ENCODE measurements around the gene WDR31. TPM values are rescaled to one million over a fixed set of nuclear protein-coding genes. Genes with fewer than 3 reads are reported as not detected.

The WDR31 gene
- polyA plus RNA-seq, 1 experiment, result 0.97 TPM

DNA sequence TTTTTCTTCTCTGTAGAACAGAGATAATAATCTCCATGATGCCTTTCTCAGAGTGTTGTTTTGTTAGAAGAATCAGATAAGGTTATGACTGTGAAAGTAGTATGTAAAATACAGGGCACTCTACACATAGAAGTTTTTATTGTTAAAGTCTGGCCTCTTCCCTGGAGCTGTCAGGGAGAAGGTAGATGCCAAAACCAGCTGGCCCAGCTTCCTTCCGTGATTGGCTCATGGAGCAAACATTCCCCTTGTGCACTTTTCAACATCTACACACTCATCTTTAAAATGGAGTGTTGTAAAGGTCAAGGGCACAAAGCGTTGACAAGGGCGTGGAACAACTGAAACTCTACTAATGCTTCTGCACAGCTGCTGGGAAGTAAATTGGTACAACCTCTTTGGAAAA lies 29.5 kb downstream of the WDR31 start:
- CTCF ChIA-PET, result interaction anchor here (0.7 to 2.2 kb wide), 5 partner anchors 16 to 134 kb away, joined by 3 to 17 read pairs (median 4); partner anchors contain the start of gene ALAD
- DNase-seq (ENCODE audit: low read depth, low spot score), result no peak
- Histone ChIP-seq H3K27me3 (ENCODE audit: control insufficient read depth, insufficient read depth, low read length) (no peaks in the 10 kb centered on the region), H3K27ac (ENCODE audit: low read depth, low read length) (no peak overlapping the region), H3K4me3 (ENCODE audit: low read depth, low read length) (no peak overlapping the region), H3K9me3 (ENCODE audit: control insufficient read depth, insufficient read depth, low read length) (no peaks in the 10 kb centered on the region)
- POLR2A ChIA-PET, result interaction anchor here (0.9 kb wide), 1 partner anchor 35 kb away, joined by 3 read pairs; the partner anchor contains the start of genes CDC26 and PRPF4
- TF ChIP-seq, protein P1, sequence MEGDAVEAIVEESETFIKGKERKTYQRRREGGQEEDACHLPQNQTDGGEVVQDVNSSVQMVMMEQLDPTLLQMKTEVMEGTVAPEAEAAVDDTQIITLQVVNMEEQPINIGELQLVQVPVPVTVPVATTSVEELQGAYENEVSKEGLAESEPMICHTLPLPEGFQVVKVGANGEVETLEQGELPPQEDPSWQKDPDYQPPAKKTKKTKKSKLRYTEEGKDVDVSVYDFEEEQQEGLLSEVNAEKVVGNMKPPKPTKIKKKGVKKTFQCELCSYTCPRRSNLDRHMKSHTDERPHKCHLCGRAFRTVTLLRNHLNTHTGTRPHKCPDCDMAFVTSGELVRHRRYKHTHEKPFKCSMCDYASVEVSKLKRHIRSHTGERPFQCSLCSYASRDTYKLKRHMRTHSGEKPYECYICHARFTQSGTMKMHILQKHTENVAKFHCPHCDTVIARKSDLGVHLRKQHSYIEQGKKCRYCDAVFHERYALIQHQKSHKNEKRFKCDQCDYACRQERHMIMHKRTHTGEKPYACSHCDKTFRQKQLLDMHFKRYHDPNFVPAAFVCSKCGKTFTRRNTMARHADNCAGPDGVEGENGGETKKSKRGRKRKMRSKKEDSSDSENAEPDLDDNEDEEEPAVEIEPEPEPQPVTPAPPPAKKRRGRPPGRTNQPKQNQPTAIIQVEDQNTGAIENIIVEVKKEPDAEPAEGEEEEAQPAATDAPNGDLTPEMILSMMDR (IDR thresholded peaks at IDR 0.05; ENCODE audit: low read depth, low read length), result no peak

DNA sequence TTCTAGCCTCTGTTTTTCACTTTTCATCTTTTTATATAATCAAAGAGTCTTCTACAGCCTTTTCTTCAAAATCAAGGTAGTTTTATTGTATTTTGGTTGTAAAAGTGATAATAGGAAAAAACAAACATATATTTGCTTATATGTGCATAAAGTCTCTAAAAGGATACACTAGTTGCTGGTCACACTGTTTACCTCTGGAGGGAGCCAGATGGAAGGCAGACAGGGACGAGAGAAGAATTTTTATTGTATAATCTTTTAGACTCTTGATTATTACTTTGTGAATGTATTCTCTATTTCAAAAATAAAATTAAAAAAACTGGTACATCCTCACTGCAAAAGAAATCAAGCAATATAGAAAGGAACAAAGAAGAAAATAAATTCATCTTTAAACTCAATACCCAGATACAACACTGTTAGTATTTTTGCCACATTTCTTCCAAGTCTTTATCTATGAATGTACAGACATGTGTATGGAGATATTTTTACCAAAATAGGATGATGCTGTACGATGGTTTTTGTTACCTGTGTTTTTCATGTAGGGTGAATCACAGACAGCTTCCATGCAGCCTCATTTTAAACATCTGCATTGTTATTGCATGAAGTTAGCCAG lies 30.8 kb downstream of the WDR31 start:
- H3K4me3 ChIP-seq (ENCODE audit: low read depth, low read length), result no peak overlapping the region
- peaks cover 4% of the 10 kb centered on the region for H3K27me3 ChIP-seq (ENCODE audit: control insufficient read depth, insufficient read depth, low read length)
- peak; percentile 10 for DNase-seq (ENCODE audit: low read depth, low spot score)
- no peak overlapping the region for H3K27ac ChIP-seq (ENCODE audit: low read depth, low read length)
- ChIA-PET POLR2A (no interaction called here), CTCF (interaction anchor here (0.6 to 2.2 kb wide), 16 partner anchors 9 to 473 kb away, joined by 3 to 30 read pairs (median 4); partner anchors contain the start of gene ALAD)
- TF ChIP-seq, protein P1 (IDR thresholded peaks at IDR 0.05; ENCODE audit: low read depth, low read length), result peak; percentile 82
- no peaks in the 10 kb centered on the region for H3K9me3 ChIP-seq (ENCODE audit: control insufficient read depth, insufficient read depth, low read length)

DNA sequence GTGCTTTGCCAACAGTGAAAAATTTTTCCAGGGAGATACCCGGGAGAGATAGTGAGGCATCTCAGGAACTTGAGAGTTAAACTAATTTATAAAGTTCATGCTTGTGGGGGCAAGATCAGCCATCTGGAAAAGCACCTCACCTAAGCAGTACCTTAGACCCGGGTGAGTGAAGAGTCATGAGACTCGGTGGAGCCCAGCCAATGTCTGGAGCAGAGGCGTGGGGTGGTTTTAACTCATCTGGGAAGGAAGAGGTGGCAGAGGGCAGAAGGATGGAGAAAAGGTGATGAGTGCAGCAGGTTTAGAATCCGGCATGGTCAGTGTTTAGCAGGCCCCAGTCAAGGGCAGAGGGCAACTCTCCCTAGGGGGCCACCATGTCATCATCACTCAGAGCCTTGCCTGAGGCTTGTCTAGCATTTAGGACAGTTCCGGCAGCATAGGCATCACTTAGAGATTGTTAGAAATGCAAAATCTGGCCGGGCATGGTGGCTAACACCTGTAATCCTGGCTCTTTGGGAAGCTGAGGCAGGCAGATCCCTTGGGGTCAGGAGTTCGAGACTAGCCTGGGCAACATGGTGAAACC lies 32.6 kb downstream of the WDR31 start:
- CTCF ChIA-PET, result interaction anchor here (1.3 to 1.9 kb wide), 4 partner anchors 11 to 99 kb away, joined by 6 to 30 read pairs (median 8); partner anchors contain the start of gene WDR31
- POLR2A ChIA-PET, result no interaction called here
- no peak overlapping the region for H3K4me3 ChIP-seq (ENCODE audit: low read depth, low read length)
- no peak for DNase-seq (ENCODE audit: low read depth, low spot score)
- TF ChIP-seq, protein P1 (IDR thresholded peaks at IDR 0.05; ENCODE audit: low read depth, low read length), result no peak
- peaks cover 2% of the 10 kb centered on the region; the same call in 1 of the 2 replicates for H3K9me3 ChIP-seq (ENCODE audit: control insufficient read depth, insufficient read depth, low read length)
- peaks cover 9% of the 10 kb centered on the region for H3K27me3 ChIP-seq (ENCODE audit: control insufficient read depth, insufficient read depth, low read length)
- H3K27ac ChIP-seq (ENCODE audit: low read depth, low read length), result no peak overlapping the region

DNA sequence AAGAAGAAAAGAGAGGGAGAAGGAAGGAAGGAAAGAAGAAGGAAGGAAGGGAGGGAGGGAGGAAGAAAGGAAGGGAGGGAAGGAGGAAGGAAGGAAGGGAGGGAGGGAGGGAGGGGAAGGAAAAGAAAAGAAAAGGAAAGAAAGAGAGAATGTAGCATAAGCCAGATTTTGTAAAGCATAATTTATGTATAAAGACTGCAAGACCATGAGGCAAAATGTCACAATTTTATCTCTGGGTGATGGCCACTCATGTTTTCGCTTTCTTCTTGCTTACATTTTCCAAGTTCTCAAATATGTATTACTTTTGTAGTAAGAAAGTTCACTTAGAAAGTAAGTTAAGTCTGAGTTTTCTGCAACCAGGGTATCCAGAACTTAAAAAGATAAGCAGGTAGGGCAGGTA lies 33.5 kb downstream of the WDR31 start:
- POLR2A ChIA-PET, result no interaction called here
- peaks cover 12% of the 10 kb centered on the region for H3K27me3 ChIP-seq (ENCODE audit: control insufficient read depth, insufficient read depth, low read length)
- CTCF ChIA-PET, result no interaction called here
- TF ChIP-seq, protein P1 (IDR thresholded peaks at IDR 0.05; ENCODE audit: low read depth, low read length), result no peak
- H3K9me3 ChIP-seq (ENCODE audit: control insufficient read depth, insufficient read depth, low read length), result peaks cover 2% of the 10 kb centered on the region; the same call in 1 of the 2 replicates
- H3K4me3 ChIP-seq (ENCODE audit: low read depth, low read length), result no peak overlapping the region
- H3K27ac ChIP-seq (ENCODE audit: low read depth, low read length), result no peak overlapping the region
- no peak for DNase-seq (ENCODE audit: low read depth, low spot score)

DNA sequence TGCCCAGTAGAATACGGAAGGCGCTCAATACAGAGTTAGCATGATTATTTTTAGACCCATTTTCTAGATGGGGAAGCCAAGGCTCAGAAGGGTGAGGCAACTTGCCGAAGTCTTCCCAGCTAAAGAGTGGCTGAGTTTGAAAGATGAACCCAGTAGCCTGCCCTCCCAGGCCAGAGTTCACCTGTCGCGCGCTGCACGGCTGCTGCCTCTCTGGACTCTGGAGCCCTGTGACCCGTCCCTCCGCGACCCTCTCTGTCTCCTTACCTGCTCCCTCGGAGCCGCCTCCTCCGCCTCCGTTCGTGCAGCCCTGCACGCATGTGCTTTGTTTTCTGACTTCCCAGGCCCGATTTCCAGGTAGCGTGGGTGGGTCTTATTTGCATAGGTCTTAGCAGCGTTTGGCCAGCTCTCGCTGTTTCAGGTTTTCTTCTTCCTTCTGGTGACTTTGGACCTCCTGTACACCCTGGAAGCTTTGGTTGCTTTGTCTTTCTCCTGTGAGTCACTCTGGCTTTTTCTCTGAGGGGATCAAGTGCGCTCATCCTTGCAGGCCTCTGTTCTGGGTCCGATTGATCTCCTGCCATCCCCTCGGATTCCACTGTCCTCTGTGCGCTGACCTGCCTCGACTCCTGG lies 37.2 kb downstream of the WDR31 start, which contains the start of gene RNF183:
RNF183 (minus strand) TSS at position 585 of the 627 bp plus-strand sequence. CDS start 5,192 bp downstream, outside the sequence.
- Histone ChIP-seq H3K27me3 (ENCODE audit: control insufficient read depth, insufficient read depth, low read length) (peaks cover 33% of the 10 kb centered on the region), H3K27ac (ENCODE audit: low read depth, low read length) (no peak within 1 kb of the TSS), H3K4me3 (ENCODE audit: low read depth, low read length) (no peak within 1 kb of the TSS), H3K9me3 (ENCODE audit: control insufficient read depth, insufficient read depth, low read length) (peaks cover 2% of the 10 kb centered on the region; the same call in 1 of the 2 replicates)
- ChIA-PET POLR2A (no interaction called here), CTCF (no interaction called here)
- no peak for DNase-seq (ENCODE audit: low read depth, low spot score)
- TF ChIP-seq, protein P1 (IDR thresholded peaks at IDR 0.05; ENCODE audit: low read depth, low read length), result no peak

Measured in AG04450 (cell line).